ENCODE measurements around the gene MIB2.

DNA sequence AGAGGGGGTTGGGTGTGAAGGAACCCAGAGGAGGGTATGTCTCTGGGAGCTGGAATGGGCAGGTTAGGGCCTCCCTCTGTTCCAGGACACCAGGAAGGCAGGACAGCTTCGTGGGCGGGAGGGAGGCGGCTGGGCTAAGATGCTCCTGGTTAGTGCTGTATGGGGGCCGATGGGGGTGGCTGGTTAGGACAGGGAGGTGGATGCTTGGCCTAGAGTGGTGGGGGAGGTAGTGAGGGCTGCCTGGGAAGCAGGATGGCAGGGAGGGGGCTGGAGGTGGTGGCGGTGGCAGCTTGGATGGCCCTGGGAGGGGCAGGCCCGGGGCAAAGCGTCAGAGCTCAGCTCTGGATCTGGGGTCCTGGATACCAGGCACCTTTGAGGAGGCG is 10.5 kb downstream of the MIB2 start:
- TF ChIP-seq, protein P1, sequence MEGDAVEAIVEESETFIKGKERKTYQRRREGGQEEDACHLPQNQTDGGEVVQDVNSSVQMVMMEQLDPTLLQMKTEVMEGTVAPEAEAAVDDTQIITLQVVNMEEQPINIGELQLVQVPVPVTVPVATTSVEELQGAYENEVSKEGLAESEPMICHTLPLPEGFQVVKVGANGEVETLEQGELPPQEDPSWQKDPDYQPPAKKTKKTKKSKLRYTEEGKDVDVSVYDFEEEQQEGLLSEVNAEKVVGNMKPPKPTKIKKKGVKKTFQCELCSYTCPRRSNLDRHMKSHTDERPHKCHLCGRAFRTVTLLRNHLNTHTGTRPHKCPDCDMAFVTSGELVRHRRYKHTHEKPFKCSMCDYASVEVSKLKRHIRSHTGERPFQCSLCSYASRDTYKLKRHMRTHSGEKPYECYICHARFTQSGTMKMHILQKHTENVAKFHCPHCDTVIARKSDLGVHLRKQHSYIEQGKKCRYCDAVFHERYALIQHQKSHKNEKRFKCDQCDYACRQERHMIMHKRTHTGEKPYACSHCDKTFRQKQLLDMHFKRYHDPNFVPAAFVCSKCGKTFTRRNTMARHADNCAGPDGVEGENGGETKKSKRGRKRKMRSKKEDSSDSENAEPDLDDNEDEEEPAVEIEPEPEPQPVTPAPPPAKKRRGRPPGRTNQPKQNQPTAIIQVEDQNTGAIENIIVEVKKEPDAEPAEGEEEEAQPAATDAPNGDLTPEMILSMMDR (IDR thresholded peaks at IDR 0.05 in 2 of 3, conservative IDR thresholded peaks at IDR 0.05 in 1 of 3; ENCODE audit: control insufficient read depth in 2 of 3, extremely low read depth in 1 of 3, insufficient read depth in 1 of 3, low read depth in 3 of 3, low read length in 3 of 3): no peak
- no peak for TF ChIP-seq POLR2AphosphoS5 (IDR thresholded peaks at IDR 0.05; ENCODE audit: low read length)
